ENCODE data around the gene PKD1.

- TF ChIP-seq, protein P1, sequence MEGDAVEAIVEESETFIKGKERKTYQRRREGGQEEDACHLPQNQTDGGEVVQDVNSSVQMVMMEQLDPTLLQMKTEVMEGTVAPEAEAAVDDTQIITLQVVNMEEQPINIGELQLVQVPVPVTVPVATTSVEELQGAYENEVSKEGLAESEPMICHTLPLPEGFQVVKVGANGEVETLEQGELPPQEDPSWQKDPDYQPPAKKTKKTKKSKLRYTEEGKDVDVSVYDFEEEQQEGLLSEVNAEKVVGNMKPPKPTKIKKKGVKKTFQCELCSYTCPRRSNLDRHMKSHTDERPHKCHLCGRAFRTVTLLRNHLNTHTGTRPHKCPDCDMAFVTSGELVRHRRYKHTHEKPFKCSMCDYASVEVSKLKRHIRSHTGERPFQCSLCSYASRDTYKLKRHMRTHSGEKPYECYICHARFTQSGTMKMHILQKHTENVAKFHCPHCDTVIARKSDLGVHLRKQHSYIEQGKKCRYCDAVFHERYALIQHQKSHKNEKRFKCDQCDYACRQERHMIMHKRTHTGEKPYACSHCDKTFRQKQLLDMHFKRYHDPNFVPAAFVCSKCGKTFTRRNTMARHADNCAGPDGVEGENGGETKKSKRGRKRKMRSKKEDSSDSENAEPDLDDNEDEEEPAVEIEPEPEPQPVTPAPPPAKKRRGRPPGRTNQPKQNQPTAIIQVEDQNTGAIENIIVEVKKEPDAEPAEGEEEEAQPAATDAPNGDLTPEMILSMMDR (IDR thresholded peaks at IDR 0.05) = no peak
- no peak for TF ChIP-seq NFE2L1 (CRISPR knock-in tag; IDR thresholded peaks at IDR 0.05)
These were observed 58.7 kb downstream of the PKD1 start for GRCh38 chr16:2077016-2077415.
